ENCODE data around the gene BRD4.

BRD4 gene

DNA sequence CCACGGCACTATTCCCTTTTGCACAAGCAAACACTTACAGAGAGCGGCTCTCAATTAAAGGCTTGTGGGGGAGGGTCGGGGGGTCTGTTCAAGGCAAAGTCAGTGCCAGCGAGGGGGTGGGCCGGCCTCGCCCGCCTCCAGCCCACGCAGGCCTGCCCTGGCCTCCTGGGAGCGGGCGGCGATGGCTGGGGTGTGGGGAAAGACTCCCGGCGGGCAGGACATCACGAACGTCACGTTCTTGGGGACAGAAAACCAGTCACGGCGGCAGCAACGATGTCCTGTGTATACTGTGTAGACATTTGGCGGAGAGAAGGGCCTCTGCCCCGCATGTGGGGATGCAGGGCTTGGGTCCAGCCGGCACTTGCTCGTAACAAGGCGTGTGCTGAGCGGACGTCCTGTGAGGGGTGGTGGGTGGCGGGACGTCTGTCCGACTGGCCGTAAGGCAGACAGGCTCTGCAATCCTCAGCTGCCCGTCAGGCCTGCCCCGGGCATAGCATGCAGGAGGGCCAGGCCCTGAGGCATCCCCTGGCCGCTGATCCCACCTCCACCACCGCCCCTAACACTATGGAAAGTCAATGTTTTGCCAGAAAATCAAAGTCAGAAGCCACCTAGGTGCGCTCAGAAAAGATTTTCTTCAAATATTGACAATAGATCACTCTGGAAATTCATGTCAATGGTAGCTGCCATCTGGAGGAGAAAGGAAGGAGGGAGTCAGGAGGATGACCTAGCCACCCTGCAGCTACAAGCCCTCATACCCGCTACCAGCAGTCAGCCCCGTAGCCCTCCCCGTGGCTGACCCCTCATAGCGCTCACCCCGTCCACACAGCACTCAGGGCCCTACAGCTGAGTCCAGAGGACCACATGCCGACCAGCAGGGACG, 94.3 kb downstream of the BRD4 start:
- in situ Hi-C loops (cut with MboI; ENCODE audit: low sequenced_read_pairs), result no loop called here

DNA sequence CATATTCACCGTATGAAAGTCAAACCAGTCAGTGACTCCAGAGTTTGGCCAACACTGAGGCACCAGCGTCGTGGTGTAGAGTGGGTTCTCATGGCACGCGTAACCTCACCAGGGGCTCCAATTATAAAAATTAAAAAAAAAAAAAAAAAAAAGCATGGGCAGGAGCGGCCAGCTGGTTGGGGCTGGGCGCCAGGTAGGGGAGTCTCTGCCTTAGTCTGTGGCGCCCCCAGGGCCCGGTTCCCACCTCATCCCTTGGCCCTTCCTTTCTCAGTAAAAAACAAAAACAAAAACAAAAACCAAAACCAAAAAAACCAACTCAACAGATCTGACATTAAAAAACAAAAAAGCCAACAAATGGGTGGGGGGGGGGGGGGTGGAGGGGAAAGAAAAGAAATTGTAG, 95.5 kb downstream of the BRD4 start:
- in situ Hi-C loops (cut with MboI; ENCODE audit: low sequenced_read_pairs), result no loop called here

DNA sequence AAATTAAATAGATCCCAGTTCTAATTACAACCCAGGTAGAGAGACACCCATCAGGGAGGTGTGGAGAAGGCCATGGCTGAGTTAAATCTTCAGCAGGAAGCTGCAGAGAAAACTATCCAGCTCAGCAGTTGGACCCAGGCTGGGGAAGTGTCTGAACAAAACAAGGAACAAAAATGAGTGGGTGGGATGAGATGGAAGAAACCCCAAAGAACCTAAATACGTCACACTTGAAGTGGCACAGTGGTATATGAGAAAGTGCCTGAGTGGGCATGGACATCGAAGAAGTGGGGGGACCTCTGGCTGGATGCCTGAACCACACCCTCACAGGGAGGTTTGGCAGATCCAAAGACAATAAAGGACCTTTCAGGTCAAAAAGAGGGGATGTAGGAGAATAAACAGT, 96.6 kb downstream of the BRD4 start:
- in situ Hi-C loops (cut with MboI; ENCODE audit: low sequenced_read_pairs), result no loop called here

DNA sequence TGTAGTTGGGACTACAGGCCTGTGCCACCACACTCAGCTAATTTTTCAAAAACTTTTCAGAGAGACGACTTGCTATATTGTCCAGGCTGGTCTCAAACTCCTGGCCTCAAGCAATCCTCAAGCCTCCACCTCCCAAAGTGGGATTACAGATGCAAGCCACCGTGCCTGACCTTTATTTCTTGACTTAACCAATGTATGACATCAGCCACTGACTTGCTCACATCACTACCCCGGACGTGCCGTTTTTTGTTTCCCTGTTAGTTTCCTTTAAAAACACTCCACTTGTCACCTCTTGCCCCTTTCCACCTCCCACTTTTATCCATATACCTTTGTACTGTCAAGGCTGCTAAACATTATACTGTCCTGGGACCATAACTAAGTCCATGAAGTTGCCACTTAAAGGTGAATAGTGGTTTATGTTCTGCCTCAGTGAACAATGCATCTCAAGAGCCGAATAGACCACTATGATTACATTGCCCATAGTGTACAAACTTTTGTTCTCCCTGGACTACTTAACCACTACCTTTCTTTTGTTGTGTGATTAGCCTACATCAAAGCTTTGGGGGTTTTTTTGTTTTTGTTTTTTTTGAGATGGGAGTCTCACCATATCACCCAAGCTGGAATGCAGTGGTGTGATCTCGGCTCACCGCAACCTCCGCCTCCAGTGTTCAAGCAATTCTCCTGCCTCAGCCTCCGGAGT, 97.8 kb downstream of the BRD4 start:
- in situ Hi-C loops (cut with MboI; ENCODE audit: low sequenced_read_pairs), result no loop called here

DNA sequence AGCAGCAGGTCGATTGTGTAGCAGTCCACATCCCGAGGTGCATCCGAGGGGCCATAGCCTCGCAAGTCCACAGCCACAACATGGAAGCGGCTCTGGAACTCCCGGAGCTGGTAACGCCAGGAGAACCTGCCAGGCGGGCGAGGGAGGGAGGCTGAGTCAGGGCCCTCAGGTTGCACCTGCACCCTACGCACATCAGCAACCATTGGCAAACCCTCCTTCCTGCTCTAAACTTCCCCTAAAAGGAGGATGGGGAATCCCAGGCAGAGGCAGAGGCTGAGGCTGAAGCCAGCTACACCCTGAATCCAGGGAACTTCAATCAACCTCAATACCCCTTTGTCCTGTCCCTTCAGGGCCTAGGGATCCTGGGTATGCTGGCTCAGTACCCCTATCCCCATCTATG, 101.1 kb downstream of the BRD4 start:
- in situ Hi-C loops (cut with MboI; ENCODE audit: low sequenced_read_pairs), result no loop called here

DNA sequence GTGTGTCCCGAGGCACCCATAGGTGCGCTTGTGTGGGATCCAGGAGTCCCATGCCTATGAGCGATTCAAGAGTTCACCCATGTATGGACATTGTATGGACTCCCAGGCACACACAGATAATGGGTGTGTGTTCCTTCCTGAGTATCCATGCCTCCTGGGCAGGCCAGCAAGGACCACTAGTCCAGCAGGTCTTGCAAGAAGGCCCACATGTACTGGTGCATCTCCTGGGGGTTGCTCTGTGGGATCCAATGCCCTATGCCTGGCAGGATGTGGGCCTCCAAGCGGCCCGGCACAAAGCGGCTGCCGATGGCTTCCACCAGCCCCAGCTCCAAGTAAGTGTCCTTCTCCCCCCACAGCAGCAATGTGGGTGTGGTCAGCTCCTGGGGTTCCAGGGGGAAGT, 105.1 kb downstream of the BRD4 start:
- in situ Hi-C loops (cut with MboI; ENCODE audit: low sequenced_read_pairs), result no loop called here

DNA sequence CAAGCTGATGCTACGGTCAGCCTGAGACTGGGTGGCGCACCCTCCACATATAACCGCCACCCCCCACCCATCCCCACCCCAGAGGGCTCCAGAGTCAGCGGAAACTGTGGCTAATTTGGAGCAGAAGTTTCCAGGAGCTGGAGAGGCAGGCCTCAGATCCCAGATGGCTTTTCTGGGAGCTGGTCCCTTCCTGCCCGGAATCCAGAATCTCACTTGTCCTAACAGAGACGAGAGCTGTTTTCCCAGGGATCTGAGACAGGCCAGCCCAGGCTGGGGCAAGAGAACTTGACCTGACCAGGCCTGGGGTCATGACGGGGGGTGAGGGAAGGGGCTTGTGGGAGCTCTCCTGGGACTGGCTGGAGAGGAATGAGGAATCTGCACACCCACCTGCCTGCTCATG, 106.6 kb downstream of the BRD4 start:
- in situ Hi-C loops (cut with MboI; ENCODE audit: low sequenced_read_pairs), result no loop called here

DNA sequence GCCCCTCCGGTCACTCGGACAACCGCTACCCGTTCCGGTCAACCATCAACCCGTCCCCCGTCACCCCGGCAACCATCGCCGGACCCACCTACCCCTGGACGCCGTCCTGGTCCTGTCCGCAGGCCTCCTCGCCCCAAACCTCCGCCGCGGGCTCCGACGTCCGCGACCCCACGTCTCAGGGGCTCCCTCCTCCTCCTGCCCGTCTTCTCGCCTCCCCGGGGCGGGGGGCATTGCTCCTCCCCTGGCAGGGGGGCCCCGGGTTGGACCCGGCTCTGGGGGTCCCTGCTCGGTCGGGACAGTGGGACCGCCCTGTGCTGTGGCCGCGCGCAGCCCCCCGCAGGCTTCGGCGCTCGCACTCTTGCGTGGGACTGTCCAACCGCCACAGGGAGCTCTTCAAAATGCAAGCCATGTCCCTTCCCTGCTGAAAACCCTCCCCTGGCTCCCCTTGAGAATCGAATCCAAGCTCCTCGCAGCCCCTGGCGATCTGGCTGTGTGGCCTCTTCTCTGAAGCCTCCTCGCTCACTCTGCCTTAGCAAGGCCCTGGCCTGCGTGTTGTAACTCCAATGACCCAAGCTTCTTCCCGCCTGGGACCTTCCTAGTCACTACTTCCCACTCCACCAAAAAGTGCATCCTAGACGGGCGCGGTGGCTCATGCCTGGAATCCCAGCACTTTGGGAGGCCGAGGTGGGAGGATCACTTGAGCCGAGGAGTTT, 108.5 kb downstream of the BRD4 start:
- in situ Hi-C loops (cut with MboI; ENCODE audit: low sequenced_read_pairs), result no loop called here

DNA sequence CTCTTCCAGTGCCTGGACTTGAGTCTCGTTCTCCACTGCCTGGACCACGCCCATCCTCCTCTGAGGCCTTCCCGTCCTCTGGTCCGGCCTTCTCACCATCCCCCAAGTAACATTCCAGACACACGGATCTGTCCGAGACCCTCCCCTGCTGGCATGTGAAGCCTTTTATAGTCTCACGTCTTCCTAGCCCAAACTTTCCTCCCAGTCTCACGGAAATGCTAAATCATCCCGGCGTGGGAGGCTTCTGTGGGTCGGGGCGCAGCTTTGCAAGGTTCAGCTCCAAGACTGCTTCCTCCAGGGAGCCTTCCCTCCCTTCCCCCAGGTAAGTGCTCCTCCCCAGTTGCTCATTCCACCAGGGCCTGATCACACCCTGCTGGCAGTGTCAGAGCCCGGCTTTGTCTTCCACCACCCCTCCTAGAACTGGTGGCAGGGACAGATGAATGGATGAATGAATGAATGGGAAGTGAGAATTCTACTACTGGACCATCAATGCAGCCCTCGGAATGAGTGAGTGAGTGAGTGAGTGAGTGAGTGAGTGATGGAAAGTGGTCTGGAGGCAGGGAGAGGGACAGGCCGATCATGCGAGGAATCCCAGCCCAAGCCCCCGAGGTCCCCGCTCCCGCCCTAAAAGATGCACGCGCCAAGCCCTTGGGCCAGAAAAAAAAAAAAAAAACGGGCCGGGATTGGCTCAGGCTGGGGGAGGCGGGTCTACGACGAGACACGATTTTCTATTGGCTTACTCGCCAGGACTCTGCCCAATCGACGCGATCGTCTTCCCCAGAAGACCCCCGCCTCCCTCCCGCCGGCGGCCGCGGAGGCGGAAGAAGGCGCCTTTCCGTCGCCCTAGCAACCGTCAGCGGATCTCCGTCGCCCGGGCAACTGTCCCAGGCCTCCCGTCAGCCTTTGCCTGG, 109.3 kb downstream of the BRD4 start:
- in situ Hi-C loops (cut with MboI; ENCODE audit: low sequenced_read_pairs), result no loop called here

DNA sequence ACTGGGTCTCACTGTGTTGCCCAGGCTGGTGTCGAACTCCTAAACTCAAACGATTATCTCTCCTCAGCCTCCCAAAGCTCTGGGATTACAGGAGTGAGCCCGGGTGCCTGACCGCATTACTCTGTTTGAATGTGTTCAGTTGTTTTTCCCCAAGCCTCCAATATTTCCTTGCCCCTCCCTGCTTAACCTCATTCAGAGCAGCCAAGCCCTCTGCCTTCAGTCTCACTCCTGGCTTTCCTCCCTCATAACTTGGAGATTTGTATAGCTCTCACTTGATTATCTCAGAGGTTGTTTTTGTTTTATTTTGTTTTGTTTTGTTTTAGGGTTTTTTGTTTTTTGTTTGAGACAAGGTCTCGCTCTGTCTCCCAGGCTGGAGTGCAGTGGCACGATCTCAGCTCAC, 111.5 kb downstream of the BRD4 start:
- in situ Hi-C loops (cut with MboI; ENCODE audit: low sequenced_read_pairs), result no loop called here

DNA sequence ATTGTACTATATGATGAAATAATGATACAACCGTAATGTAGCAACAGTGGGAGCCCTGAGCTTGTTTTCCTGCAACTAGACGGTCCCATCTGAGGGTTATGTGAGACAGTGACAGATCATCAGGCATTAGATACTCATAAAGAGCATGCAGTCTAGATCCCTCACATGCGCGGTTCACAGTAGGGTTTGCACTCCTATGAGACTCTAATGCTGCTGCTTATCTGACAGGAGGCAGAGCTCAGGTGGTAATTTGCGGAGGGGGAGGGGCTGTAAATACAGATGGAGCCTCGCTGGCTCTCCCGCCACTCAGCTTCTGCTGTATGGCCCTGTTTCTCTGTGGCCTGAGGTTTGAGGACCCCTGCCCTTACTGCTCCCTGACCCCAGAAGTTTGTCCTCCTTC, 113.8 kb downstream of the BRD4 start:
- in situ Hi-C loops (cut with MboI; ENCODE audit: low sequenced_read_pairs), result no loop called here

DNA sequence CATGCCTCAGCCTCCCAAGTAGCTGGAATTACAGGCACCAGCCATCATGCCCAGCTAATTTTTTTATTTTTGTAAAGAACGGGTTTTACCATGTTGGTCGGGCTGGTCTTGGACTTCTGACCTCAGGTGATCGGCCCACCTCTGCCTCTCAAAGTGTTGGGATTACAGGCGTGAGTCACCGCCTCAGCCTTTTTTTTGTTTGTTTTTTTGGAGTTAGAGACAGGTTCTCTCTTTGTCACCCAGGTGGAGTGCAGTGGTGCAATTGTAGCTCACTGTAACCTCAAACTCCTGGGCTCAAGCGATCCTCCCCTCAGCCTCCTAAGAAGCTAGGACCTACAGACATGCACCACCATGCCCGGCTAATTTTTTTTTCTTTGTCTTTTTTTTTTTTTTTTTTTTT, 116.0 kb downstream of the BRD4 start:
- in situ Hi-C loops (cut with MboI; ENCODE audit: low sequenced_read_pairs), result no loop called here

DNA sequence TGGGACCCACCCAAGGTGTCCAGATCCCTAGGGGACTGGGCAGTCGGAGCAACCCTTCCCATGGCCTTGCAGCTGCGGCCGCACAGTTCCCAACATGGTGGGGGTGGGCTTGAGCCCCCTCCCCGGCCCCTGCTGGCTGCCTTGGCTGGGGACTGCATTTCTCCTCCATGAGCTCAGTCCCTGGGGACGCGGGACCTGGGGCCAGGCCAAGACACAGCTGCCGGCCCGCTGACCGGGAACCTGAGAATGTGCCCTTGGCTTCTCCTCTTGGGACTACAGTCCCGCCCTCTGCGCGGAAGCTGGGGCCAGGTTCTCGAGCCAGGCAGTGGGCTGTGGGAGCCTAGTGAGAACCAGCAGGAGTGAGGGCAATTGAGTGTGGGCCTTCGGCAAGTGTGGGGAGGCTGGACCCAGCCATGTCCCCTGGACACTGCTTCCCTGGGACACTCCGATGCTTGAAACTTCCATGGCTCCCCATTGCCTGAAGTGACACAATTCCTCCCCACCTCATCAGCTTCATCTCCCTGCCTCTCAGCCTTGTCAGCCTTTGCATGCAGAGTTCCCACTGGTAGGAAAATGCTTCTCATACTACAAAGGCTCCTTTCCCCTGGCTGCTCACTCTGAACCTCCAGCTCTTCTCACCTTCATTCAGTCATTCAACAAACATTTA, 118.5 kb downstream of the BRD4 start:
- in situ Hi-C loops (cut with MboI; ENCODE audit: low sequenced_read_pairs), result no loop called here

DNA sequence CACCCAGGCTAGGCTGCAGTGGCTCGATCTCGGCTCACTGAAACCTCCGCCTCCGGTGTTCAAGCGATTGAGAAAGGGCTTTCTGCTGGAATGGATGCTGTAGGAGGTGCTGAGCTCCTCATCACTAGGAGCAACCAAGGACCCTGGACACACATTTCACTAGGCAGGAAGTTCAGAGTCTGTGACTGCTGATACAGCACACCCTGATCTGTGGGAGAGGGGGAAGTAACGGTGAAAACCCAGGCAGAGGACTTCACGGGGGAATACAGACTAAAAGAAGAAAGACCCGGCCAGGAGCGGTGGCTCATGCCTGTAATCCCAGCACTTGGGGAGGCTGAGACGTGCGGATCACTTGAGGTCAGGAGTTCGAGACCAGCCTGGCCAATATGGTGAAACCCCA, 119.6 kb downstream of the BRD4 start:
- in situ Hi-C loops (cut with MboI; ENCODE audit: low sequenced_read_pairs), result no loop called here

DNA sequence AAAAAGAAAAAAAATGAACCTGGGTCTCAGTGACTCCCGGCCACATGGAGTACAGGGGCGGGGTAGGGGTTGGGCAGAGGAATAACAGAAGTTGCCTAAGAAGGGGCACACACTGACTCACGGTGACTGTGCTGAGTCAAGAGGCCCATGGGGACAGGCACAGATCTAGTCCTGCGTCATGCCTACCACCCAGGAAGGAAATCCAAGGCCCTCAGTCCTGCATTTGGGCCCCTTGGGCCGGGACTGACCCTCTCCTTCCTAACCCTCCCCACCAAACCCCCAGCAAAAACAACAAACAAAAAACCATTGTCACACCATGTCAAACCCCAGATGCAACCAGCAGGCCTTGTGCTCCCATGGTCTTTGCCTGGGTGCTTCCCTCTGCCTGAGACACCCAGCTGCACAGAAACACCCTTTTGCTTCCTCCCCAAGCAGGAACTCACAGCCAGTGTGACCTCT, 122.0 kb downstream of the BRD4 start:
- in situ Hi-C loops (cut with MboI; ENCODE audit: low sequenced_read_pairs), result no loop called here

DNA sequence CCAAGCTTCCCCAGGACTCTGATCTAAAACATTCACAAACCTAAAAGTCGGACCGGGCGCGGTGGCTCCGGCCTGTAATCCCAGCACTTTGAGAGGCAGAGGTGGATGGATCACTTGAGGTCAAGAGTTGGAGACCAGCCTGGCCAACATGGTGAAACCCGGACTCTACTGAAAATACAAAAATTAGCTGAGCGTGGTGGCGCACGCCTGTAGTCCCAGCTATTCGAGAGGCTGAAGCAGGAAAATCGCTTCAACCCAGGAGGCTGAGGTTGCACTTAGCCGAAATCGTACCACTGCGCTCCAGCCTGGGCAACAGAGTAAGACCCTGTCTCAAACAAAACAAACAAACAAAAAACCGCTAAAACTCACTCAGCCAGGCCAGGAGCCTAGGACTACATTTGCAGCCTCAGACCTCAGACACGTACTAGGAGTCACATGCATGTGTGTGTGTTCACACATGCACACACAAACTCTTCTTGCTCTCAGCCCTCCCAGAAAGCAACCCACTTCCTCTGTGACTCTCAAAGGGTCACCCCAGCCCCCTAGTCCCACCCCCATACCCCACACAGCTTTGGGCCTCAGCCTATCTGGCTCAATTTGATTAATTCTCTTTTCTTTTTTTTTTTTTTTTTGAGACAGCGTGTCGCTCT, 130.8 kb downstream of the BRD4 start:
- in situ Hi-C loops (cut with MboI; ENCODE audit: low sequenced_read_pairs), result no loop called here

DNA sequence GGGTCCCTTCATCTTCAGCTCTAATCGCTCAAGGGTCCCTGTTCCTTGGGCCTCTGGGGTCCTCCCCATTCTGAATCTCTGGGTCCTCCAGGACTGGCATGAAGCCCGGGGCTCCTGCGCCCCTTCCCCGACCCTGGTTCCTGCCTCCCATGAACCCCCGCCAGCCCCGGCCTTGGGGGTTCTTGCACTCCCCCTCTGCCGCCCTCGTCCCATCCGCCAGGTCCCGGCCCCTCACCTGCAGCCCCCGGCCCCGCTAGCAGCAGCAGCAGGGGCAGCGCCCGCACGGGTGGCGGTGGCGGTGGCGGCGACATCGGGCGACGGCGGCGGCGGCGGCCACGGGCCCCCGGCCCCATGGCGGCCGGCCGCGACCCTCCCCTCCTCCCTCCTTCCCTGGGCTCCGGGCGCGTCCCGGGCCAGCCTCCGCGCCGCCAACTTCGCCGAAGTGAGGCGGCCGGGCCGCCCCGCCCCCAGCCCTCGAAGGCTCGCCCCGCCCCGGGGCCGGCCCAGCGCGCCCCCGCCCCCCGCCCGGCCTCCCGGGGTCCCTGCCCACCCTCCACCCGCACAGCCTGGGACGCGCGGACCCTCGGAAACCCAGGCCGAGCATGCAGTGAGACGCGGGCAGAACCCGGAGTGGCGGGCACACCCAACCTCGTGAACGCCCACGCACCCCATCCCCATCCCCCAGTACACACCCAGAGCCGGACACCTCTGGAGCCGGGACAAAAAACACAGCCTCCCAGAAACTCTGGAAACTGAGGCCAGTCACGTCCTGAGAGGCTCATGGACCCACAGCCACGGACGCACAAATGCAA, 131.6 kb downstream of the BRD4 start, which contains the start of gene NOTCH3:
Gene NOTCH3 (minus strand): TSS at position 443 of the 812 bp plus-strand sequence. CDS start 90 bp downstream, at position 353.
- in situ Hi-C loops (cut with MboI; ENCODE audit: low sequenced_read_pairs), result no loop called here

DNA sequence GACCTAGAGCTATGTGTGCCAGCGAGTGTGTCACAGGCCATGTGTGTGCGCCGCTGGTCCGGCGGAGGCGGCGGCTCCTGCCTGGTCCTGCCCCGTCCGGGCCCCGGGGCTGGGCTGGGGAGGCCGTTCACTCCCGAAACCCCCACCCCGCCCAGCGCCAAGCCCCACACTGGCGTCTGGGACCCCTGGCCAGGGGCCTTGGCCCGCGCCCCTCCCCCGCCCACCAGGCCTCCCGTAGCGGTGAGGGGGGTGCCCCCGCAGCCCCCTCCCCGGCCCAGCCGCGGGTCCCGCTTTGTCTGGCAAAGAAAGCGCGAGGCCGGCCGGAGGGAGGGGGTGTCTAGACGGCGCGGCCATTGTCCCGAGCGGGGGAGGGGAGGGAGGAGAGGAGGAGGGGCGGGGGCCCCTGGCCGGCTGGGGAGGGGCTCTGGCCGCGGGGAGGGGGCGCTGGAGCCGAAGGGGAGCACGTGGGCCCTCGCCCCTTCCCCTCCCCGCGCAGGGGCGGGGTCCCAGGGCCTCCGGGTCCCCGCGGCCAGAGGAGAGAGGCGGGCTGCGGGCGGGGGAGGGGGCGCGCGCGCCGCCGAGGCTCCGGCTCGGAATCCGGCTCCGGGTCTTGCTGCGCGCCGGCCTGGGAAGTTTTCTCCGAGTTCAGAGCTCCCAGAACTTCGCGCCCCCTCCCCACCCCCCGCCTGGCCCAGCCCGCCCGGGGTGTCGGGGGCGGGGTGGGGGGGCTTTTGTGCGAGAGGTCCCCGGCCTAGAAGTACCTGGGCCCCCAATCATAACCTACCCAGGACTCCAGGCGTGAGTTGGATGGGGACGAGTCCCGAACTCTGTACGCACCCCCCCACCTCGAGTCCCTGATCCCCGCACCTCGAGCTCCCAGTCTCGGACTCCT, 132.4 kb downstream of the BRD4 start:
- in situ Hi-C loops (cut with MboI; ENCODE audit: low sequenced_read_pairs), result no loop called here
